HEK293 (cell line): Measurements from ENCODE around the gene RNU1-2.
A peak's percentile ranks its signal among the peaks of the same experiment; 100 is the strongest.

ENCODE experiments used
- CTCF ChIA-PET: fragments of 350-600 bp; formaldehyde crosslinking; extraction: SDS; loops from one replicate; lab custom pipeline; 2021; ENCODE audit warnings: antibody characterized with exemption; lab: Yijun Ruan, JAX
- POLR2A ChIA-PET: fragments of 300-600 bp; formaldehyde crosslinking; extraction: SDS; loops from one replicate; lab custom pipeline; 2020; ENCODE audit warnings: antibody characterized with exemption, inconsistent platforms; lab: Yijun Ruan, JAX
- H3K27ac ChIP-seq: fragments of 200-500 bp; sonication (Bioruptor generic); 2 replicates; pipeline ENCODE4 v1.5.1; 2014; ENCODE audit warnings: low read depth, low read length, control low read depth, inconsistent platforms; ENCODE audit errors: extremely low read depth
- H3K36me3 ChIP-seq, 2 experiments: fragments of 200-500 bp in 1 of 2; sonication (Bioruptor generic) in 1 of 2; 1 replicate in 1 of 2; 2 replicates in 1 of 2; pipeline ENCODE4 v1.5.1; 2014 to 2017; ENCODE audit warnings: inconsistent platforms in 2 of 2, low read length in 2 of 2; ENCODE audit not compliant: control insufficient read depth in 2 of 2, insufficient read depth in 1 of 2
- H3K4me1 ChIP-seq: fragments of 200-500 bp; sonication (Bioruptor generic); 2 replicates; pipeline ENCODE4 v1.5.1; 2014; ENCODE audit warnings: mild to moderate bottlenecking, low read length, inconsistent platforms; ENCODE audit not compliant: control insufficient read depth, insufficient read depth
- H3K4me3 ChIP-seq: 2 replicates; pipeline ENCODE4 v1.5.1; 2011; ENCODE audit warnings: low read depth, mild to moderate bottlenecking, control low read depth, low read length, moderate library complexity
- H3K9me3 ChIP-seq: fragments of 200-500 bp; sonication (Bioruptor generic); 2 replicates; pipeline ENCODE4 v1.5.1; 2014; ENCODE audit warnings: low read depth, low read length, inconsistent platforms; ENCODE audit not compliant: control insufficient read depth, insufficient read depth
- GLIS2 ChIP-seq: fragments of 450-650 bp; formaldehyde crosslinking; IDR thresholded peaks from 2 replicates; pipeline ENCODE4 v1.5.1; 2016; ENCODE audit warnings: missing biosample characterization, missing genetic modification characterization
- KLF1 ChIP-seq: fragments of 450-650 bp; formaldehyde crosslinking; IDR thresholded peaks from 2 replicates; pipeline ENCODE4 v1.5.1; 2016; ENCODE audit warnings: missing biosample characterization, missing genetic modification characterization
- KLF17 ChIP-seq: fragments of 450-650 bp; formaldehyde crosslinking; IDR thresholded peaks from 2 replicates; pipeline ENCODE4 v1.5.1; 2016; ENCODE audit warnings: missing biosample characterization, missing genetic modification characterization
- KLF9 ChIP-seq: fragments of 450-650 bp; formaldehyde crosslinking; IDR thresholded peaks from 2 replicates; pipeline ENCODE4 v1.5.1; 2016; ENCODE audit warnings: missing biosample characterization, missing genetic modification characterization, low read depth
- SP3 ChIP-seq: fragments of 450-650 bp; formaldehyde crosslinking; IDR thresholded peaks from 2 replicates; pipeline ENCODE4 v1.5.1; 2016; ENCODE audit warnings: missing biosample characterization, missing genetic modification characterization
- WT1 ChIP-seq: fragments of 450-650 bp; formaldehyde crosslinking; IDR thresholded peaks from 2 replicates; pipeline ENCODE4 v1.5.1; 2016; ENCODE audit warnings: missing biosample characterization, missing genetic modification characterization
- ZEB2 ChIP-seq: fragments of 450-650 bp; formaldehyde crosslinking; IDR thresholded peaks from 2 replicates; pipeline ENCODE4 v1.5.1; 2016; ENCODE audit warnings: missing biosample characterization, missing genetic modification characterization
- ZNF114 ChIP-seq: fragments of 450-650 bp; formaldehyde crosslinking; IDR thresholded peaks from 2 replicates; pipeline ENCODE4 v1.5.0; 2017; ENCODE audit warnings: missing biosample characterization, missing genetic modification characterization
- ZNF2 ChIP-seq: fragments of 450-650 bp; formaldehyde crosslinking; IDR thresholded peaks from 2 replicates; pipeline ENCODE4 v1.5.1; 2016; ENCODE audit warnings: missing biosample characterization, missing genetic modification characterization
- ZNF202 ChIP-seq: fragments of 450-650 bp; formaldehyde crosslinking; IDR thresholded peaks from 2 replicates; pipeline ENCODE4 v1.5.1; 2016; ENCODE audit warnings: missing biosample characterization, missing genetic modification characterization, borderline replicate concordance
- ZNF37A ChIP-seq: fragments of 450-650 bp; IDR thresholded peaks from 2 replicates; pipeline ENCODE4 v1.5.1; 2018; ENCODE audit warnings: missing biosample characterization, missing genetic modification characterization
- ZNF433 ChIP-seq: fragments of 450-650 bp; formaldehyde crosslinking; IDR thresholded peaks from 2 replicates; pipeline ENCODE4 v1.5.1; 2016; ENCODE audit warnings: missing biosample characterization, missing genetic modification characterization, low read depth
- ZNF473 ChIP-seq: fragments of 450-650 bp; formaldehyde crosslinking; IDR thresholded peaks from 2 replicates; pipeline ENCODE4 v1.5.1; 2017; ENCODE audit warnings: missing biosample characterization, missing genetic modification characterization
- ZNF514 ChIP-seq: fragments of 450-650 bp; formaldehyde crosslinking; IDR thresholded peaks from 2 replicates; pipeline ENCODE4 v1.5.1; 2016; ENCODE audit warnings: missing biosample characterization, missing genetic modification characterization
- ZNF571 ChIP-seq: fragments of 450-650 bp; formaldehyde crosslinking; IDR thresholded peaks from 2 replicates; pipeline ENCODE4 v1.5.0; 2017; ENCODE audit warnings: missing biosample characterization, missing genetic modification characterization
- ZNF660 ChIP-seq: fragments of 450-650 bp; IDR thresholded peaks from 2 replicates; pipeline ENCODE4 v1.5.1; 2018; ENCODE audit warnings: missing biosample characterization, mild to moderate bottlenecking, missing genetic modification characterization
- ZNF76 ChIP-seq: fragments of 450-650 bp; formaldehyde crosslinking; IDR thresholded peaks from 2 replicates; pipeline ENCODE4; 2016; ENCODE audit warnings: low read depth, missing biosample characterization, missing genetic modification characterization, borderline replicate concordance
- ZNF776 ChIP-seq: fragments of 450-650 bp; formaldehyde crosslinking; IDR thresholded peaks from 2 replicates; pipeline ENCODE4 v1.5.0; 2017; ENCODE audit warnings: missing biosample characterization, missing genetic modification characterization, borderline replicate concordance
- ZNF785 ChIP-seq: fragments of 450-650 bp; formaldehyde crosslinking; IDR thresholded peaks from 2 replicates; pipeline ENCODE4 v1.5.1; 2016; ENCODE audit warnings: missing biosample characterization, missing genetic modification characterization
- ZNF843 ChIP-seq: fragments of 450-650 bp; formaldehyde crosslinking; IDR thresholded peaks from 2 replicates; pipeline ENCODE4 v1.5.1; 2016; ENCODE audit warnings: missing biosample characterization, missing genetic modification characterization
- TF ChIP-seq, protein P1 (sequence below): fragments of 450-650 bp; formaldehyde crosslinking; IDR thresholded peaks from 2 replicates; pipeline ENCODE4 v1.5.1; 2016; ENCODE audit warnings: missing biosample characterization, missing genetic modification characterization
- TF ChIP-seq, protein P2 (sequence below): fragments of 450-650 bp; IDR thresholded peaks from 2 replicates; pipeline ENCODE4 v1.5.1; 2018; ENCODE audit warnings: missing biosample characterization, missing genetic modification characterization
- TF ChIP-seq, protein P3 (sequence below): fragments of 450-650 bp; formaldehyde crosslinking; IDR thresholded peaks from 2 replicates; pipeline ENCODE4 v1.5.1; 2017; ENCODE audit warnings: missing biosample characterization, mild to moderate bottlenecking, missing genetic modification characterization, moderate library complexity
- TF ChIP-seq, protein P4 (sequence below): fragments of 450-650 bp; formaldehyde crosslinking; conservative IDR thresholded peaks from 2 replicates; pipeline ENCODE4 v1.5.1; 2016; ENCODE audit warnings: low read depth, missing biosample characterization, missing genetic modification characterization
- TF ChIP-seq, protein P5 (sequence below): fragments of 450-650 bp; formaldehyde crosslinking; IDR thresholded peaks from 2 replicates; pipeline ENCODE4 v1.5.1; 2016; ENCODE audit warnings: missing biosample characterization, missing genetic modification characterization

Gene RNU1-2

GRCh38 chr1:16904560-16905109, 8.9 kb downstream of the RNU1-2 start:
- ChIA-PET POLR2A (interaction anchor here (0.6 to 3.1 kb wide), 17 partner anchors 8 to 1055 kb away, joined by 3 to 12 read pairs (median 4); partner anchors contain the start of gene CROCC), CTCF (interaction anchor here (0.7 to 2.9 kb wide), 2 partner anchors 25 to 284 kb away, joined by 5 to 14 read pairs; no protein-coding TSS in a partner anchor)
- H3K4me1 ChIP-seq, result no peaks in the 10 kb centered on the region
- no peaks in the 10 kb centered on the region for H3K36me3 ChIP-seq
- no peaks in the 10 kb centered on the region for H3K9me3 ChIP-seq
- H3K4me3 ChIP-seq, result peak overlapping the region; percentile 48
- peak overlapping the region; percentile 97 for H3K27ac ChIP-seq
- TF ChIP-seq ZNF776 (tag by site-specific recombination) (no peak), KLF9 (tag by site-specific recombination) (peak; percentile 11; the same call in 1 of the 2 replicates), ZNF114 (no peak), ZNF660 (tag by site-specific recombination) (peak; percentile 85), ZNF37A (tag by site-specific recombination) (no peak), ZNF514 (no peak), ZNF785 (tag by site-specific recombination) (no peak), ZEB2 (tag by site-specific recombination) (peak; percentile 59), GLIS2 (tag by site-specific recombination) (peak; percentile 81), KLF17 (tag by site-specific recombination) (peak; percentile 84), ZNF76 (tag by site-specific recombination) (peak; percentile 95), ZNF473 (tag by site-specific recombination) (no peak), ZNF2 (tag by site-specific recombination) (peak; percentile 55; the same call in 1 of the 2 replicates), ZNF571 (tag by site-specific recombination) (no peak), KLF1 (tag by site-specific recombination) (peak; percentile 65; the same call in 1 of the 2 replicates), SP3 (tag by site-specific recombination) (peak; percentile 86), WT1 (tag by site-specific recombination) (peak; percentile 60; the same call in 1 of the 2 replicates), ZNF843 (0 out of 2 replicates have a peak, but pooled peaks have one; percentile 16), ZNF202 (tag by site-specific recombination) (no peak), ZNF433 (no peak)
- TF ChIP-seq, protein P1, sequence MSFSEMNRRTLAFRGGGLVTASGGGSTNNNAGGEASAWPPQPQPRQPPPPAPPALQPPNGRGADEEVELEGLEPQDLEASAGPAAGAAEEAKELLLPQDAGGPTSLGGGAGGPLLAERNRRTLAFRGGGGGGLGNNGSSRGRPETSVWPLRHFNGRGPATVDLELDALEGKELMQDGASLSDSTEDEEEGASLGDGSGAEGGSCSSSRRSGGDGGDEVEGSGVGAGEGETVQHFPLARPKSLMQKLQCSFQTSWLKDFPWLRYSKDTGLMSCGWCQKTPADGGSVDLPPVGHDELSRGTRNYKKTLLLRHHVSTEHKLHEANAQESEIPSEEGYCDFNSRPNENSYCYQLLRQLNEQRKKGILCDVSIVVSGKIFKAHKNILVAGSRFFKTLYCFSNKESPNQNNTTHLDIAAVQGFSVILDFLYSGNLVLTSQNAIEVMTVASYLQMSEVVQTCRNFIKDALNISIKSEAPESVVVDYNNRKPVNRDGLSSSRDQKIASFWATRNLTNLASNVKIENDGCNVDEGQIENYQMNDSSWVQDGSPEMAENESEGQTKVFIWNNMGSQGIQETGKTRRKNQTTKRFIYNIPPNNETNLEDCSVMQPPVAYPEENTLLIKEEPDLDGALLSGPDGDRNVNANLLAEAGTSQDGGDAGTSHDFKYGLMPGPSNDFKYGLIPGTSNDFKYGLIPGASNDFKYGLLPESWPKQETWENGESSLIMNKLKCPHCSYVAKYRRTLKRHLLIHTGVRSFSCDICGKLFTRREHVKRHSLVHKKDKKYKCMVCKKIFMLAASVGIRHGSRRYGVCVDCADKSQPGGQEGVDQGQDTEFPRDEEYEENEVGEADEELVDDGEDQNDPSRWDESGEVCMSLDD, result peak; percentile 83
- TF ChIP-seq, protein P2, sequence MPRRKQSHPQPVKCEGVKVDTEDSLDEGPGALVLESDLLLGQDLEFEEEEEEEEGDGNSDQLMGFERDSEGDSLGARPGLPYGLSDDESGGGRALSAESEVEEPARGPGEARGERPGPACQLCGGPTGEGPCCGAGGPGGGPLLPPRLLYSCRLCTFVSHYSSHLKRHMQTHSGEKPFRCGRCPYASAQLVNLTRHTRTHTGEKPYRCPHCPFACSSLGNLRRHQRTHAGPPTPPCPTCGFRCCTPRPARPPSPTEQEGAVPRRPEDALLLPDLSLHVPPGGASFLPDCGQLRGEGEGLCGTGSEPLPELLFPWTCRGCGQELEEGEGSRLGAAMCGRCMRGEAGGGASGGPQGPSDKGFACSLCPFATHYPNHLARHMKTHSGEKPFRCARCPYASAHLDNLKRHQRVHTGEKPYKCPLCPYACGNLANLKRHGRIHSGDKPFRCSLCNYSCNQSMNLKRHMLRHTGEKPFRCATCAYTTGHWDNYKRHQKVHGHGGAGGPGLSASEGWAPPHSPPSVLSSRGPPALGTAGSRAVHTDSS (tag by site-specific recombination), result no peak
- TF ChIP-seq, protein P3, sequence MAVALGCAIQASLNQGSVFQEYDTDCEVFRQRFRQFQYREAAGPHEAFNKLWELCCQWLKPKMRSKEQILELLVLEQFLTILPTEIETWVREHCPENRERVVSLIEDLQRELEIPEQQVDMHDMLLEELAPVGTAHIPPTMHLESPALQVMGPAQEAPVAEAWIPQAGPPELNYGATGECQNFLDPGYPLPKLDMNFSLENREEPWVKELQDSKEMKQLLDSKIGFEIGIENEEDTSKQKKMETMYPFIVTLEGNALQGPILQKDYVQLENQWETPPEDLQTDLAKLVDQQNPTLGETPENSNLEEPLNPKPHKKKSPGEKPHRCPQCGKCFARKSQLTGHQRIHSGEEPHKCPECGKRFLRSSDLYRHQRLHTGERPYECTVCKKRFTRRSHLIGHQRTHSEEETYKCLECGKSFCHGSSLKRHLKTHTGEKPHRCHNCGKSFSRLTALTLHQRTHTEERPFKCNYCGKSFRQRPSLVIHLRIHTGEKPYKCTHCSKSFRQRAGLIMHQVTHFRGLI (tag by site-specific recombination), result no peak
- TF ChIP-seq, protein P4, sequence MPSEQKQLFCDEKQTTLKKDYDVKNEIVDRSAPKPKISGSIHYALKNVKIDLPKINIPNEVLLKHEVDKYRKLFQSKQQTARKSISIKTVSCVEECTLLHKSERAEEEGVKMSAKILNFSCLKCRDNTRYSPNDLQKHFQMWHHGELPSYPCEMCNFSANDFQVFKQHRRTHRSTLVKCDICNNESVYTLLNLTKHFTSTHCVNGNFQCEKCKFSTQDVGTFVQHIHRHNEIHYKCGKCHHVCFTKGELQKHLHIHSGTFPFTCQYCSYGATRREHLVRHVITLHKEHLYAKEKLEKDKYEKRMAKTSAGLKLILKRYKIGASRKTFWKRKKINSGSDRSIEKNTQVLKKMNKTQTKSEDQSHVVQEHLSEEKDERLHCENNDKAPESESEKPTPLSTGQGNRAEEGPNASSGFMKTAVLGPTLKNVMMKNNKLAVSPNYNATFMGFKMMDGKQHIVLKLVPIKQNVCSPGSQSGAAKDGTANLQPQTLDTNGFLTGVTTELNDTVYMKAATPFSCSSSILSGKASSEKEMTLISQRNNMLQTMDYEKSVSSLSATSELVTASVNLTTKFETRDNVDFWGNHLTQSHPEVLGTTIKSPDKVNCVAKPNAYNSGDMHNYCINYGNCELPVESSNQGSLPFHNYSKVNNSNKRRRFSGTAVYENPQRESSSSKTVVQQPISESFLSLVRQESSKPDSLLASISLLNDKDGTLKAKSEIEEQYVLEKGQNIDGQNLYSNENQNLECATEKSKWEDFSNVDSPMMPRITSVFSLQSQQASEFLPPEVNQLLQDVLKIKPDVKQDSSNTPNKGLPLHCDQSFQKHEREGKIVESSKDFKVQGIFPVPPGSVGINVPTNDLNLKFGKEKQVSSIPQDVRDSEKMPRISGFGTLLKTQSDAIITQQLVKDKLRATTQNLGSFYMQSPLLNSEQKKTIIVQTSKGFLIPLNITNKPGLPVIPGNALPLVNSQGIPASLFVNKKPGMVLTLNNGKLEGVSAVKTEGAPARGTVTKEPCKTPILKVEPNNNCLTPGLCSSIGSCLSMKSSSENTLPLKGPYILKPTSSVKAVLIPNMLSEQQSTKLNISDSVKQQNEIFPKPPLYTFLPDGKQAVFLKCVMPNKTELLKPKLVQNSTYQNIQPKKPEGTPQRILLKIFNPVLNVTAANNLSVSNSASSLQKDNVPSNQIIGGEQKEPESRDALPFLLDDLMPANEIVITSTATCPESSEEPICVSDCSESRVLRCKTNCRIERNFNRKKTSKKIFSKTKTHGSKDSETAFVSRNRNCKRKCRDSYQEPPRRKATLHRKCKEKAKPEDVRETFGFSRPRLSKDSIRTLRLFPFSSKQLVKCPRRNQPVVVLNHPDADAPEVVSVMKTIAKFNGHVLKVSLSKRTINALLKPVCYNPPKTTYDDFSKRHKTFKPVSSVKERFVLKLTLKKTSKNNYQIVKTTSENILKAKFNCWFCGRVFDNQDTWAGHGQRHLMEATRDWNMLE (tag by site-specific recombination), result no peak
- TF ChIP-seq, protein P5, sequence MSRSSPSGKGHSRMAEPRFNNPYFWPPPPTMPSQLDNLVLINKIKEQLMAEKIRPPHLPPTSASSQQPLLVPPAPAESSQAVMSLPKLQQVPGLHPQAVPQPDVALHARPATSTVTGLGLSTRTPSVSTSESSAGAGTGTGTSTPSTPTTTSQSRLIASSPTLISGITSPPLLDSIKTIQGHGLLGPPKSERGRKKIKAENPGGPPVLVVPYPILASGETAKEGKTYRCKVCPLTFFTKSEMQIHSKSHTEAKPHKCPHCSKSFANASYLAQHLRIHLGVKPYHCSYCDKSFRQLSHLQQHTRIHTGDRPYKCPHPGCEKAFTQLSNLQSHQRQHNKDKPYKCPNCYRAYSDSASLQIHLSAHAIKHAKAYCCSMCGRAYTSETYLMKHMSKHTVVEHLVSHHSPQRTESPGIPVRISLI (tag by site-specific recombination), result no peak
